Adrenal gland (tissue), 5 donors: ENCODE results near the gene TOR4A.

ENCODE experiments used
- POLR2A ChIP-seq, 2 donors: fragments of 450-650 bp; IDR thresholded peaks; one replicate each; pipeline ENCODE4 v1.6.1; 2017; ENCODE audit warnings: antibody characterized with exemption in 2 of 2, mild to moderate bottlenecking in 2 of 2, moderate library complexity in 1 of 2
- TF ChIP-seq, protein P1 (sequence below), 6 experiments: fragments of 450-650 bp in 4 of 6; fragments of 200-600 bp in 2 of 6; sonication (generic) in 1 of 6; IDR thresholded peaks; 1 replicate in 5 of 6; 2 replicates in 1 of 6; pipeline versions ENCODE4 v1.5.1 to v1.8.0; 2016 to 2021; ENCODE audit warnings: antibody characterized with exemption in 6 of 6, mild to moderate bottlenecking in 2 of 6, moderate library complexity in 1 of 6
- donor health status: DM: no; HTN: no; CAD: no.

DNA sequence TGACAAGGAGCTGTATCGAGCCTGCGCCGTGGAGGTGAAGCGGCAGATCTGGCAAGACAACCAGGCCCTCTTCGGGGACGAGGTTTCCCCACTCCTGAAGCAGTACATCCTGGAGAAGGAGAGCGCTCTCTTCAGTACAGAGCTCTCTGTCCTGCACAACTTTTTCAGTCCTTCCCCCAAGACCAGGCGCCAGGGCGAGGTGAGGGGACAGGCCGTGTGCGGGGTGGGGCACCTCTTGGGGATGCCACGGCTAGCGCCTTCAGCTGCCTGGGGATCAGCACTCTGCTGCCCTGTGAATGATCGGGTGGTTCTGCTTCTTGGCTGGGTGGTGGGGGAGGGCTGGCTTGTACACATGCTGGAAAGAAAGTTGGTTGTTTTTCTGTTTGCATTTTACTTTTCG lies 20.7 kb upstream of the TOR4A start:
- TF ChIP-seq, protein P1, sequence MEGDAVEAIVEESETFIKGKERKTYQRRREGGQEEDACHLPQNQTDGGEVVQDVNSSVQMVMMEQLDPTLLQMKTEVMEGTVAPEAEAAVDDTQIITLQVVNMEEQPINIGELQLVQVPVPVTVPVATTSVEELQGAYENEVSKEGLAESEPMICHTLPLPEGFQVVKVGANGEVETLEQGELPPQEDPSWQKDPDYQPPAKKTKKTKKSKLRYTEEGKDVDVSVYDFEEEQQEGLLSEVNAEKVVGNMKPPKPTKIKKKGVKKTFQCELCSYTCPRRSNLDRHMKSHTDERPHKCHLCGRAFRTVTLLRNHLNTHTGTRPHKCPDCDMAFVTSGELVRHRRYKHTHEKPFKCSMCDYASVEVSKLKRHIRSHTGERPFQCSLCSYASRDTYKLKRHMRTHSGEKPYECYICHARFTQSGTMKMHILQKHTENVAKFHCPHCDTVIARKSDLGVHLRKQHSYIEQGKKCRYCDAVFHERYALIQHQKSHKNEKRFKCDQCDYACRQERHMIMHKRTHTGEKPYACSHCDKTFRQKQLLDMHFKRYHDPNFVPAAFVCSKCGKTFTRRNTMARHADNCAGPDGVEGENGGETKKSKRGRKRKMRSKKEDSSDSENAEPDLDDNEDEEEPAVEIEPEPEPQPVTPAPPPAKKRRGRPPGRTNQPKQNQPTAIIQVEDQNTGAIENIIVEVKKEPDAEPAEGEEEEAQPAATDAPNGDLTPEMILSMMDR (IDR thresholded peaks at IDR 0.05) = no peak
- TF ChIP-seq POLR2A (IDR thresholded peaks at IDR 0.05) = no peak
